ENCODE measurements around the gene SMARCD3. TPM values are rescaled to one million over a fixed set of nuclear protein-coding genes. Genes with fewer than 3 reads are reported as not detected.

The SMARCD3 gene
- total and polyA plus RNA-seq, 9 of the 15 experiments (the other 6 are each of a cell fraction or from before 2014, with no cell fraction given) = 0.43 to 3.6 (median 2.6) TPM

GRCh38 chr7:151206914-151207313, 41.6 kb downstream of the SMARCD3 start (continued):
- TF ChIP-seq MAZ (CRISPR knock-in tag; conservative IDR thresholded peaks at IDR 0.05 in 1 of 2, IDR thresholded peaks at IDR 0.05 in 1 of 2) = no peak; a peak in 2 of 4 replicates
- no peak for TF ChIP-seq KAT2B (IDR thresholded peaks at IDR 0.05; ENCODE audit: low read depth, low read length)
- TF ChIP-seq, protein P1, sequence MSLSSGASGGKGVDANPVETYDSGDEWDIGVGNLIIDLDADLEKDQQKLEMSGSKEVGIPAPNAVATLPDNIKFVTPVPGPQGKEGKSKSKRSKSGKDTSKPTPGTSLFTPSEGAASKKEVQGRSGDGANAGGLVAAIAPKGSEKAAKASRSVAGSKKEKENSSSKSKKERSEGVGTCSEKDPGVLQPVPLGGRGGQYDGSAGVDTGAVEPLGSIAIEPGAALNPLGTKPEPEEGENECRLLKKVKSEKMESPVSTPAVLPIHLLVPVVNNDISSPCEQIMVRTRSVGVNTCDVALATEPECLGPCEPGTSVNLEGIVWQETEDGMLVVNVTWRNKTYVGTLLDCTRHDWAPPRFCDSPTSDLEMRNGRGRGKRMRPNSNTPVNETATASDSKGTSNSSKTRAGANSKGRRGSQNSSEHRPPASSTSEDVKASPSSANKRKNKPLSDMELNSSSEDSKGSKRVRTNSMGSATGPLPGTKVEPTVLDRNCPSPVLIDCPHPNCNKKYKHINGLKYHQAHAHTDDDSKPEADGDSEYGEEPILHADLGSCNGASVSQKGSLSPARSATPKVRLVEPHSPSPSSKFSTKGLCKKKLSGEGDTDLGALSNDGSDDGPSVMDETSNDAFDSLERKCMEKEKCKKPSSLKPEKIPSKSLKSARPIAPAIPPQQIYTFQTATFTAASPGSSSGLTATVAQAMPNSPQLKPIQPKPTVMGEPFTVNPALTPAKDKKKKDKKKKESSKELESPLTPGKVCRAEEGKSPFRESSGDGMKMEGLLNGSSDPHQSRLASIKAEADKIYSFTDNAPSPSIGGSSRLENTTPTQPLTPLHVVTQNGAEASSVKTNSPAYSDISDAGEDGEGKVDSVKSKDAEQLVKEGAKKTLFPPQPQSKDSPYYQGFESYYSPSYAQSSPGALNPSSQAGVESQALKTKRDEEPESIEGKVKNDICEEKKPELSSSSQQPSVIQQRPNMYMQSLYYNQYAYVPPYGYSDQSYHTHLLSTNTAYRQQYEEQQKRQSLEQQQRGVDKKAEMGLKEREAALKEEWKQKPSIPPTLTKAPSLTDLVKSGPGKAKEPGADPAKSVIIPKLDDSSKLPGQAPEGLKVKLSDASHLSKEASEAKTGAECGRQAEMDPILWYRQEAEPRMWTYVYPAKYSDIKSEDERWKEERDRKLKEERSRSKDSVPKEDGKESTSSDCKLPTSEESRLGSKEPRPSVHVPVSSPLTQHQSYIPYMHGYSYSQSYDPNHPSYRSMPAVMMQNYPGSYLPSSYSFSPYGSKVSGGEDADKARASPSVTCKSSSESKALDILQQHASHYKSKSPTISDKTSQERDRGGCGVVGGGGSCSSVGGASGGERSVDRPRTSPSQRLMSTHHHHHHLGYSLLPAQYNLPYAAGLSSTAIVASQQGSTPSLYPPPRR (CRISPR knock-in tag; IDR thresholded peaks at IDR 0.05; ENCODE audit: borderline replicate concordance) = no peak
- TF ChIP-seq THAP7 (CRISPR knock-in tag; IDR thresholded peaks at IDR 0.05) = no peak
- TF ChIP-seq LCOR (CRISPR knock-in tag; IDR thresholded peaks at IDR 0.05) = peak; percentile 69; the same call in 1 of the 2 replicates
- TF ChIP-seq RBM25 (IDR thresholded peaks at IDR 0.05; ENCODE audit: low read depth, low read length, severe bottlenecking) = no peak
- no peak for TF ChIP-seq CREB3L1 (IDR thresholded peaks at IDR 0.05; ENCODE audit: borderline replicate concordance, low read depth)
- TF ChIP-seq RUNX1 (IDR thresholded peaks at IDR 0.05; ENCODE audit: low read depth) = no peak
- TF ChIP-seq TARDBP (IDR thresholded peaks at IDR 0.05) = no peak
- TF ChIP-seq, protein P2, sequence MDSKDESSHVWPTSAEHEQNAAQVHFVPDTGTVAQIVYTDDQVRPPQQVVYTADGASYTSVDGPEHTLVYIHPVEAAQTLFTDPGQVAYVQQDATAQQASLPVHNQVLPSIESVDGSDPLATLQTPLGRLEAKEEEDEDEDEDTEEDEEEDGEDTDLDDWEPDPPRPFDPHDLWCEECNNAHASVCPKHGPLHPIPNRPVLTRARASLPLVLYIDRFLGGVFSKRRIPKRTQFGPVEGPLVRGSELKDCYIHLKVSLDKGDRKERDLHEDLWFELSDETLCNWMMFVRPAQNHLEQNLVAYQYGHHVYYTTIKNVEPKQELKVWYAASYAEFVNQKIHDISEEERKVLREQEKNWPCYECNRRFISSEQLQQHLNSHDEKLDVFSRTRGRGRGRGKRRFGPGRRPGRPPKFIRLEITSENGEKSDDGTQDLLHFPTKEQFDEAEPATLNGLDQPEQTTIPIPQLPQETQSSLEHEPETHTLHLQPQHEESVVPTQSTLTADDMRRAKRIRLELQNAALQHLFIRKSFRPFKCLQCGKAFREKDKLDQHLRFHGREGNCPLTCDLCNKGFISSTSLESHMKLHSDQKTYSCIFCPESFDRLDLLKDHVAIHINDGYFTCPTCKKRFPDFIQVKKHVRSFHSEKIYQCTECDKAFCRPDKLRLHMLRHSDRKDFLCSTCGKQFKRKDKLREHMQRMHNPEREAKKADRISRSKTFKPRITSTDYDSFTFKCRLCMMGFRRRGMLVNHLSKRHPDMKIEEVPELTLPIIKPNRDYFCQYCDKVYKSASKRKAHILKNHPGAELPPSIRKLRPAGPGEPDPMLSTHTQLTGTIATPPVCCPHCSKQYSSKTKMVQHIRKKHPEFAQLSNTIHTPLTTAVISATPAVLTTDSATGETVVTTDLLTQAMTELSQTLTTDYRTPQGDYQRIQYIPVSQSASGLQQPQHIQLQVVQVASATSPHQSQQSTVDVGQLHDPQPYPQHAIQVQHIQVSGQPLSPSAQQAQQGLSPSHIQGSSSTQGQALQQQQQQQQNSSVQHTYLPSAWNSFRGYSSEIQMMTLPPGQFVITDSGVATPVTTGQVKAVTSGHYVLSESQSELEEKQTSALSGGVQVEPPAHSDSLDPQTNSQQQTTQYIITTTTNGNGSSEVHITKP (IDR thresholded peaks at IDR 0.05; ENCODE audit: partially characterized antibody) = peak; percentile 60
- TF ChIP-seq KAT7 (CRISPR knock-in tag; IDR thresholded peaks at IDR 0.05; ENCODE audit: borderline replicate concordance) = no peak
- no peak for TF ChIP-seq GTF2F1 (IDR thresholded peaks at IDR 0.05; ENCODE audit: low read depth, low read length)
- TF ChIP-seq CBFB (CRISPR knock-in tag; IDR thresholded peaks at IDR 0.05) = peak; percentile 76; the same call in 1 of the 2 replicates
- TF ChIP-seq MEF2D (tag; conservative IDR thresholded peaks at IDR 0.05; ENCODE audit: low read depth) = no peak
- TF ChIP-seq, protein P3, sequence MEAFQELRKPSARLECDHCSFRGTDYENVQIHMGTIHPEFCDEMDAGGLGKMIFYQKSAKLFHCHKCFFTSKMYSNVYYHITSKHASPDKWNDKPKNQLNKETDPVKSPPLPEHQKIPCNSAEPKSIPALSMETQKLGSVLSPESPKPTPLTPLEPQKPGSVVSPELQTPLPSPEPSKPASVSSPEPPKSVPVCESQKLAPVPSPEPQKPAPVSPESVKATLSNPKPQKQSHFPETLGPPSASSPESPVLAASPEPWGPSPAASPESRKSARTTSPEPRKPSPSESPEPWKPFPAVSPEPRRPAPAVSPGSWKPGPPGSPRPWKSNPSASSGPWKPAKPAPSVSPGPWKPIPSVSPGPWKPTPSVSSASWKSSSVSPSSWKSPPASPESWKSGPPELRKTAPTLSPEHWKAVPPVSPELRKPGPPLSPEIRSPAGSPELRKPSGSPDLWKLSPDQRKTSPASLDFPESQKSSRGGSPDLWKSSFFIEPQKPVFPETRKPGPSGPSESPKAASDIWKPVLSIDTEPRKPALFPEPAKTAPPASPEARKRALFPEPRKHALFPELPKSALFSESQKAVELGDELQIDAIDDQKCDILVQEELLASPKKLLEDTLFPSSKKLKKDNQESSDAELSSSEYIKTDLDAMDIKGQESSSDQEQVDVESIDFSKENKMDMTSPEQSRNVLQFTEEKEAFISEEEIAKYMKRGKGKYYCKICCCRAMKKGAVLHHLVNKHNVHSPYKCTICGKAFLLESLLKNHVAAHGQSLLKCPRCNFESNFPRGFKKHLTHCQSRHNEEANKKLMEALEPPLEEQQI (IDR thresholded peaks at IDR 0.05) = no peak

Measured in K562 (cell line).